ENCODE results near the gene BSG. TPM values are rescaled to one million over a fixed set of nuclear protein-coding genes. Genes with fewer than 3 reads are reported as not detected.

The BSG gene
- total and polyA plus RNA-seq, 9 of the 15 experiments (the other 6 are each of a cell fraction or from before 2014, with no cell fraction given) = 4.6 to 495 (median 187) TPM

- TF ChIP-seq FOXP4 (CRISPR knock-in tag; IDR thresholded peaks at IDR 0.05; ENCODE audit: borderline replicate concordance) (no peak), CXXC5 (CRISPR knock-in tag; IDR thresholded peaks at IDR 0.05) (no peak; the same call in 1 of the 2 replicates), KLF10 (CRISPR knock-in tag; IDR thresholded peaks at IDR 0.05) (no peak), THRB (CRISPR knock-in tag; conservative IDR thresholded peaks at IDR 0.05) (no peak), GTF2B (IDR thresholded peaks at IDR 0.05; ENCODE audit: extremely low read depth, insufficient read length) (no peak), PHTF2 (CRISPR knock-in tag; IDR thresholded peaks at IDR 0.05) (no peak), STAT5B (CRISPR knock-in tag; IDR thresholded peaks at IDR 0.05) (no peak), ATF1 (CRISPR knock-in tag; IDR thresholded peaks at IDR 0.05) (no peak), ATF1 (tag; IDR thresholded peaks at IDR 0.05) (0 out of 2 replicates have a peak, but pooled peaks have one; percentile 18), ZNF134 (CRISPR knock-in tag; conservative IDR thresholded peaks at IDR 0.05) (no peak), WHSC1 (IDR thresholded peaks at IDR 0.05; ENCODE audit: low read length) (no peak), KDM1A (IDR thresholded peaks at IDR 0.05) (no peak), SMAD3 (CRISPR knock-in tag; conservative IDR thresholded peaks at IDR 0.05) (no peak), ZNF766 (CRISPR knock-in tag; conservative IDR thresholded peaks at IDR 0.05) (no peak), ZNF311 (CRISPR knock-in tag; IDR thresholded peaks at IDR 0.05) (no peak)
- TF ChIP-seq, protein P1, sequence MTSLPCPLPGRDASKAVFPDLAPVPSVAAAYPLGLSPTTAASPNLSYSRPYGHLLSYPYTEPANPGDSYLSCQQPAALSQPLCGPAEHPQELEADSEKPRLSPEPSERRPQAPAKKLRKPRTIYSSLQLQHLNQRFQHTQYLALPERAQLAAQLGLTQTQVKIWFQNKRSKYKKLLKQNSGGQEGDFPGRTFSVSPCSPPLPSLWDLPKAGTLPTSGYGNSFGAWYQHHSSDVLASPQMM (CRISPR knock-in tag; IDR thresholded peaks at IDR 0.05) = no peak
- TF ChIP-seq, protein P2, sequence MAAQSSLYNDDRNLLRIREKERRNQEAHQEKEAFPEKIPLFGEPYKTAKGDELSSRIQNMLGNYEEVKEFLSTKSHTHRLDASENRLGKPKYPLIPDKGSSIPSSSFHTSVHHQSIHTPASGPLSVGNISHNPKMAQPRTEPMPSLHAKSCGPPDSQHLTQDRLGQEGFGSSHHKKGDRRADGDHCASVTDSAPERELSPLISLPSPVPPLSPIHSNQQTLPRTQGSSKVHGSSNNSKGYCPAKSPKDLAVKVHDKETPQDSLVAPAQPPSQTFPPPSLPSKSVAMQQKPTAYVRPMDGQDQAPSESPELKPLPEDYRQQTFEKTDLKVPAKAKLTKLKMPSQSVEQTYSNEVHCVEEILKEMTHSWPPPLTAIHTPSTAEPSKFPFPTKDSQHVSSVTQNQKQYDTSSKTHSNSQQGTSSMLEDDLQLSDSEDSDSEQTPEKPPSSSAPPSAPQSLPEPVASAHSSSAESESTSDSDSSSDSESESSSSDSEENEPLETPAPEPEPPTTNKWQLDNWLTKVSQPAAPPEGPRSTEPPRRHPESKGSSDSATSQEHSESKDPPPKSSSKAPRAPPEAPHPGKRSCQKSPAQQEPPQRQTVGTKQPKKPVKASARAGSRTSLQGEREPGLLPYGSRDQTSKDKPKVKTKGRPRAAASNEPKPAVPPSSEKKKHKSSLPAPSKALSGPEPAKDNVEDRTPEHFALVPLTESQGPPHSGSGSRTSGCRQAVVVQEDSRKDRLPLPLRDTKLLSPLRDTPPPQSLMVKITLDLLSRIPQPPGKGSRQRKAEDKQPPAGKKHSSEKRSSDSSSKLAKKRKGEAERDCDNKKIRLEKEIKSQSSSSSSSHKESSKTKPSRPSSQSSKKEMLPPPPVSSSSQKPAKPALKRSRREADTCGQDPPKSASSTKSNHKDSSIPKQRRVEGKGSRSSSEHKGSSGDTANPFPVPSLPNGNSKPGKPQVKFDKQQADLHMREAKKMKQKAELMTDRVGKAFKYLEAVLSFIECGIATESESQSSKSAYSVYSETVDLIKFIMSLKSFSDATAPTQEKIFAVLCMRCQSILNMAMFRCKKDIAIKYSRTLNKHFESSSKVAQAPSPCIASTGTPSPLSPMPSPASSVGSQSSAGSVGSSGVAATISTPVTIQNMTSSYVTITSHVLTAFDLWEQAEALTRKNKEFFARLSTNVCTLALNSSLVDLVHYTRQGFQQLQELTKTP (IDR thresholded peaks at IDR 0.05; ENCODE audit: low read depth in 1 of 2, partially characterized antibody in 2 of 2) = no peak
- TF ChIP-seq, protein P3, sequence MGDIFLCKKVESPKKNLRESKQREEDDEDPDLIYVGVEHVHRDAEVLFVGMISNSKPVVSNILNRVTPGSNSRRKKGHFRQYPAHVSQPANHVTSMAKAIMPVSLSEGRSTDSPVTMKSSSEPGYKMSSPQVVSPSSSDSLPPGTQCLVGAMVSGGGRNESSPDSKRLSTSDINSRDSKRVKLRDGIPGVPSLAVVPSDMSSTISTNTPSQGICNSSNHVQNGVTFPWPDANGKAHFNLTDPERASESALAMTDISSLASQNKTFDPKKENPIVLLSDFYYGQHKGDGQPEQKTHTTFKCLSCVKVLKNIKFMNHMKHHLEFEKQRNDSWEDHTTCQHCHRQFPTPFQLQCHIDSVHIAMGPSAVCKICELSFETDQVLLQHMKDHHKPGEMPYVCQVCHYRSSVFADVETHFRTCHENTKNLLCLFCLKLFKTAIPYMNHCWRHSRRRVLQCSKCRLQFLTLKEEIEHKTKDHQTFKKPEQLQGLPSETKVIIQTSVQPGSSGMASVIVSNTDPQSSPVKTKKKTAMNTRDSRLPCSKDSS (IDR thresholded peaks at IDR 0.05; ENCODE audit: low read depth, partially characterized antibody) = no peak
Observed at GRCh38 chr19:584240-585001, 12.0 kb downstream of the BSG start (continued).
